GM12891 (cell line): Measurements from ENCODE around the gene SMYD4.

Source experiments
- PAX5 ChIP-seq: IDR thresholded peaks from 2 replicates; pipeline ENCODE4 v1.6.1; 2011; ENCODE audit warnings: low read length, moderate library complexity, mild to moderate bottlenecking; ENCODE audit not compliant: insufficient read depth, severe bottlenecking
- POLR2A ChIP-seq: IDR thresholded peaks from 2 replicates; pipeline ENCODE4 v1.6.1; 2011; ENCODE audit warnings: low read depth, low read length, control low read depth
- POLR2AphosphoS5 ChIP-seq: IDR thresholded peaks from 2 replicates; pipeline ENCODE4 v1.6.1; 2011; ENCODE audit warnings: low read depth, low read length, control low read depth
- POU2F2 ChIP-seq: IDR thresholded peaks from 2 replicates; pipeline ENCODE4 v1.6.1; 2011; ENCODE audit warnings: low read depth, mild to moderate bottlenecking, control low read depth, low read length, moderate library complexity
- SPI1 ChIP-seq: IDR thresholded peaks from 2 replicates; pipeline ENCODE4 v1.6.1; 2011; ENCODE audit warnings: low read depth, low read length, control low read depth
- TAF1 ChIP-seq: IDR thresholded peaks from 2 replicates; pipeline ENCODE4 v1.6.1; 2011; ENCODE audit warnings: low read depth, low read length, control low read depth

DNA sequence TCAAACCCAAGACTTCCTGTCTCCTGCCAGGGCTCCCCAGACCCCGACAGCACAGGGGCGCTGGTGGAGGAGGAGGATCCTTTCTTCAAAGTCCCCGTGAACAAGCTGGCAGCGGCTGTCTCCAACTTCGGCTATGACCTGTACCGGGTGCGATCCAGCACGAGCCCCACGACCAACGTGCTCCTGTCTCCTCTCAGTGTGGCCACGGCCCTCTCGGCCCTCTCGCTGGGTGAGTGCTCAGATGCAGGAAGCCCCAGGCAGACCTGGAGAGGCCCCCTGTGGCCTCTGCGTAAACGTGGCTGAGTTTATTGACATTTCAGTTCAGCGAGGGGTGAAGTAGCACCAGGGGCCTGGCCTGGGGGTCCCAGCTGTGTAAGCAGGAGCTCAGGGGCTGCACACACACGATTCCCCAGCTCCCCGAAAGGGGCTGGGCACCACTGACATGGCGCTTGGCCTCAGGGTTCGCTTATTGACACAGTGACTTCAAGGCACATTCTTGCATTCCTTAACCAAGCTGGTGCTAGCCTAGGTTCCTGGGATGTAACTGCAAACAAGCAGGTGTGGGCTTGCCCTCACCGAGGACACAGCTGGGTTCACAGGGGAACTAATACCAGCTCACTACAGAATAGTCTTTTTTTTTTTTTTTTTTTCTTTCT is 59.8 kb downstream of the SMYD4 start:
- TF ChIP-seq POLR2AphosphoS5 (no peak), POLR2A (no peak), SPI1 (no peak), TAF1 (no peak), POU2F2 (no peak), PAX5 (no peak)
